Liver (tissue), 9 donors: Measurements from ENCODE around the gene MAMDC4. TPM values are rescaled to one million over a fixed set of nuclear protein-coding genes. Genes with fewer than 3 reads are reported as not detected.
"Not testable (repeated sequence)": the region's sequence is repeated elsewhere in the genome, so short reads cannot be mapped to it uniquely, and the experiment has no call there.

Experiments
- DNase-seq: peaks from one replicate; pipeline ENCODE4 v3.0.0-alpha.2; 2017; ENCODE audit warnings: low spot score
- H3K27ac ChIP-seq, 2 donors: one replicate each; pipeline ENCODE4 v1.7.0; 2013; ENCODE audit warnings: inconsistent platforms in 2 of 2, low read length in 2 of 2, control low read depth in 1 of 2, low read depth in 1 of 2, mild to moderate bottlenecking in 1 of 2
- H3K27me3 ChIP-seq, 4 donors: one replicate each; pipeline versions ENCODE4 v1.6.1 to v1.7.0; 2013; ENCODE audit warnings: low read length in 3 of 4, inconsistent platforms in 1 of 4, mild to moderate bottlenecking in 1 of 4, moderate library complexity in 1 of 4; ENCODE audit not compliant: control insufficient read depth in 4 of 4, insufficient read depth in 4 of 4
- H3K36me3 ChIP-seq, 4 donors: one replicate each; pipeline versions ENCODE4 v1.6.1 to v1.7.0; 2013; ENCODE audit warnings: low read length in 3 of 4, mild to moderate bottlenecking in 3 of 4, low read depth in 1 of 4, moderate library complexity in 1 of 4; ENCODE audit not compliant: control insufficient read depth in 4 of 4, insufficient read depth in 3 of 4
- H3K4me1 ChIP-seq, 4 donors: one replicate each; pipeline versions ENCODE4 v1.6.1 to v1.7.0; 2013; ENCODE audit warnings: low read length in 3 of 4, mild to moderate bottlenecking in 3 of 4, moderate library complexity in 1 of 4; ENCODE audit not compliant: control insufficient read depth in 4 of 4, insufficient read depth in 4 of 4
- H3K4me3 ChIP-seq, 3 donors: one replicate each; pipeline versions ENCODE4 v1.6.1 to v1.7.0; 2013; ENCODE audit warnings: low read length in 3 of 3, control low read depth in 1 of 3, low read depth in 1 of 3, mild to moderate bottlenecking in 1 of 3
- H3K9ac ChIP-seq, 2 donors: one replicate each; pipeline ENCODE4 v1.7.0; 2013; ENCODE audit warnings: low read length in 2 of 2, mild to moderate bottlenecking in 2 of 2, moderate library complexity in 2 of 2, control low read depth in 1 of 2, low read depth in 1 of 2
- H3K9me3 ChIP-seq, 4 donors: one replicate each; pipeline versions ENCODE4 v1.6.1 to v1.7.0; 2013; ENCODE audit warnings: low read length in 3 of 4; ENCODE audit not compliant: control insufficient read depth in 4 of 4
- EGR1 ChIP-seq, 2 donors: IDR thresholded peaks; 2 replicates each; pipeline ENCODE4 v1.6.1; 2016 to 2018; ENCODE audit warnings: antibody characterized with exemption in 2 of 2, low read depth in 2 of 2
- FOXA1 ChIP-seq: IDR thresholded peaks from 2 replicates; pipeline ENCODE4 v1.6.1; 2016; ENCODE audit warnings: antibody characterized with exemption
- FOXA2 ChIP-seq: IDR thresholded peaks from 2 replicates; pipeline ENCODE4 v1.6.1; 2016; ENCODE audit warnings: antibody characterized with exemption
- GABPA ChIP-seq, 2 donors: IDR thresholded peaks in 1 of 2; conservative IDR thresholded peaks in 1 of 2; 2 replicates each; pipeline ENCODE4 v1.6.1; 2016; ENCODE audit warnings: antibody characterized with exemption in 2 of 2, mild to moderate bottlenecking in 1 of 2, moderate library complexity in 1 of 2
- HNF4A ChIP-seq, 2 donors: conservative IDR thresholded peaks; 2 replicates each; pipeline ENCODE4 v1.6.1; 2016; ENCODE audit warnings: antibody characterized with exemption in 2 of 2, mild to moderate bottlenecking in 2 of 2
- HNF4G ChIP-seq: IDR thresholded peaks from 2 replicates; pipeline ENCODE4 v1.6.1; 2016; ENCODE audit warnings: antibody characterized with exemption
- JUND ChIP-seq, 2 donors: IDR thresholded peaks; 2 replicates each; pipeline ENCODE4 v1.6.1; 2016; ENCODE audit warnings: antibody characterized with exemption in 2 of 2
- NR2F2 ChIP-seq: IDR thresholded peaks from 2 replicates; pipeline ENCODE4 v1.6.1; 2016; ENCODE audit warnings: antibody characterized with exemption
- RAD21 ChIP-seq, 2 donors: IDR thresholded peaks; 2 replicates each; pipeline ENCODE4 v1.6.1; 2016; ENCODE audit warnings: antibody characterized with exemption in 2 of 2, mild to moderate bottlenecking in 2 of 2
- RXRA ChIP-seq, 2 donors: IDR thresholded peaks; 2 replicates each; pipeline ENCODE4 v1.6.1; 2017 to 2018; ENCODE audit warnings: antibody characterized with exemption in 2 of 2, mild to moderate bottlenecking in 1 of 2
- SP1 ChIP-seq: IDR thresholded peaks from 2 replicates; pipeline ENCODE4 v1.6.1; 2018; ENCODE audit warnings: antibody characterized with exemption, mild to moderate bottlenecking
- TAF1 ChIP-seq: conservative IDR thresholded peaks from 2 replicates; pipeline ENCODE4 v1.6.1; 2016; ENCODE audit warnings: antibody characterized with exemption, mild to moderate bottlenecking
- YY1 ChIP-seq: IDR thresholded peaks from 2 replicates; pipeline ENCODE4 v1.6.1; 2016; ENCODE audit warnings: antibody characterized with exemption, mild to moderate bottlenecking
- WGBS: extraction: QIAGEN DNeasy Blood & Tissue Kit; methylation state at CpG from one replicate; pipeline ENCODE4 v1.1.7; 2013; 5-methylcytosine and 5-hydroxymethylcytosine counted together
- polyA plus RNA-seq, 2 donors: library from polyadenylated mRNA; stranded (reverse) in 1 of 2; unstranded in 1 of 2; fragments of 200-250 nt in 1 of 2; fragments of >200 nt in 1 of 2; fragmentation: Nextera tagmentation in 1 of 2; extraction: Ambion mirVana in 1 of 2; gene quantifications; one replicate each; pipeline versions ENCODE4 v1.2.1 to v1.2.3, GENCODE V29; 2013 to 2015
- total RNA-seq, 2 donors: library from RNA; depleted of rRNA; stranded (reverse); fragments of >200 nt; gene quantifications; one replicate each; pipeline ENCODE4 v1.2.3, GENCODE V29; 2014
- TF ChIP-seq, protein P1 (sequence below): IDR thresholded peaks from 2 replicates; pipeline ENCODE4 v1.6.1; 2016; ENCODE audit warnings: antibody characterized with exemption
- TF ChIP-seq, protein P2 (sequence below): IDR thresholded peaks from 2 replicates; pipeline ENCODE4 v1.6.1; 2016; ENCODE audit warnings: antibody characterized with exemption
- TF ChIP-seq, protein P3 (sequence below): IDR thresholded peaks from 2 replicates; pipeline ENCODE4 v1.6.1; 2016; ENCODE audit warnings: antibody characterized with exemption, mild to moderate bottlenecking
- TF ChIP-seq, protein P4 (sequence below): IDR thresholded peaks from 2 replicates; pipeline ENCODE4 v1.6.1; 2016; ENCODE audit warnings: antibody characterized with exemption
- TF ChIP-seq, protein P5 (sequence below): fragments of 150-350 bp; IDR thresholded peaks from 2 replicates; pipeline ENCODE4 v1.5.1; 2017; ENCODE audit warnings: improper control_type of control experiment, low read depth, low read length; ENCODE audit not compliant: missing input control
- donor health status: healthy.
- donor health status: healthy.
- donor health status: healthy.
- donor health status: healthy.
- donor health status: healthy.

MAMDC4 gene
- total and polyA plus RNA-seq, 4 donors = 2.4 to 8.1 (median 3.9) TPM

DNA sequence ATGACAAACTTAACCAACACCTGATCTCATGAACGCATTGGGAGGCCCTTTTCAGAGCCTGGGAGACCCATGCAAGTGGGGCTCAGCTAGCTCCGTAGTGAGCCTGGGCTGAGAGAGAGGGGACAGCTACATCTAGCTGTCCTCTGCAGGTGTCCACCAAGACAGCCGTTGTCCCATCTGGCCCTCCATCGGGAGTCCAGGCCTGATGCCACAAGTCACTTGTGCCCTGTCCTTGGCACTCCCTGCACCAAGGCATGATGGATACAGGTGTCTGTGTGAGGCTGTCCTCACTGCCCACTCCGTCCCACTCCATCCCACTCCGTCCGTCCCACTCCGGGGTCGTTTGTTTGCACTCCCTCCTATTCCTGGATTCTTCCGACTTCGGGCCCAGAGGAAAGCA lies 16.5 kb downstream of the MAMDC4 start:
- Histone ChIP-seq H3K36me3 (peaks cover 0 to under 1% (median 0%) of the 10 kb centered on the region in 4 donors), H3K4me1 (peaks cover 5 to 21% (median 19%) of the 10 kb centered on the region in 4 donors), H3K4me3 (no peak overlapping the region), H3K9ac (no peak overlapping the region), H3K27me3 (no peaks in the 10 kb centered on the region), H3K27ac (no peak overlapping the region), H3K9me3 (no peaks in the 10 kb centered on the region)
- TF ChIP-seq TAF1 (no peak), EGR1 (IDR thresholded peaks at IDR 0.05; ENCODE audit: low read depth in 2 of 2) (no peak), YY1 (no peak), NR2F2 (no peak), JUND (IDR thresholded peaks at IDR 0.05) (no peak), FOXA1 (no peak), RAD21 (IDR thresholded peaks at IDR 0.05) (no peak), HNF4G (no peak), RXRA (IDR thresholded peaks at IDR 0.05) (no peak), FOXA2 (no peak), SP1 (no peak), GABPA (IDR thresholded peaks at IDR 0.05 in 1 of 2, conservative IDR thresholded peaks at IDR 0.05 in 1 of 2) (no peak), HNF4A (conservative IDR thresholded peaks at IDR 0.05) (no peak)
- TF ChIP-seq, protein P1, sequence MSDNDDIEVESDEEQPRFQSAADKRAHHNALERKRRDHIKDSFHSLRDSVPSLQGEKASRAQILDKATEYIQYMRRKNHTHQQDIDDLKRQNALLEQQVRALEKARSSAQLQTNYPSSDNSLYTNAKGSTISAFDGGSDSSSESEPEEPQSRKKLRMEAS = no peak
- TF ChIP-seq, protein P2, sequence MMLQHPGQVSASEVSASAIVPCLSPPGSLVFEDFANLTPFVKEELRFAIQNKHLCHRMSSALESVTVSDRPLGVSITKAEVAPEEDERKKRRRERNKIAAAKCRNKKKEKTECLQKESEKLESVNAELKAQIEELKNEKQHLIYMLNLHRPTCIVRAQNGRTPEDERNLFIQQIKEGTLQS = no peak
- TF ChIP-seq, protein P3, sequence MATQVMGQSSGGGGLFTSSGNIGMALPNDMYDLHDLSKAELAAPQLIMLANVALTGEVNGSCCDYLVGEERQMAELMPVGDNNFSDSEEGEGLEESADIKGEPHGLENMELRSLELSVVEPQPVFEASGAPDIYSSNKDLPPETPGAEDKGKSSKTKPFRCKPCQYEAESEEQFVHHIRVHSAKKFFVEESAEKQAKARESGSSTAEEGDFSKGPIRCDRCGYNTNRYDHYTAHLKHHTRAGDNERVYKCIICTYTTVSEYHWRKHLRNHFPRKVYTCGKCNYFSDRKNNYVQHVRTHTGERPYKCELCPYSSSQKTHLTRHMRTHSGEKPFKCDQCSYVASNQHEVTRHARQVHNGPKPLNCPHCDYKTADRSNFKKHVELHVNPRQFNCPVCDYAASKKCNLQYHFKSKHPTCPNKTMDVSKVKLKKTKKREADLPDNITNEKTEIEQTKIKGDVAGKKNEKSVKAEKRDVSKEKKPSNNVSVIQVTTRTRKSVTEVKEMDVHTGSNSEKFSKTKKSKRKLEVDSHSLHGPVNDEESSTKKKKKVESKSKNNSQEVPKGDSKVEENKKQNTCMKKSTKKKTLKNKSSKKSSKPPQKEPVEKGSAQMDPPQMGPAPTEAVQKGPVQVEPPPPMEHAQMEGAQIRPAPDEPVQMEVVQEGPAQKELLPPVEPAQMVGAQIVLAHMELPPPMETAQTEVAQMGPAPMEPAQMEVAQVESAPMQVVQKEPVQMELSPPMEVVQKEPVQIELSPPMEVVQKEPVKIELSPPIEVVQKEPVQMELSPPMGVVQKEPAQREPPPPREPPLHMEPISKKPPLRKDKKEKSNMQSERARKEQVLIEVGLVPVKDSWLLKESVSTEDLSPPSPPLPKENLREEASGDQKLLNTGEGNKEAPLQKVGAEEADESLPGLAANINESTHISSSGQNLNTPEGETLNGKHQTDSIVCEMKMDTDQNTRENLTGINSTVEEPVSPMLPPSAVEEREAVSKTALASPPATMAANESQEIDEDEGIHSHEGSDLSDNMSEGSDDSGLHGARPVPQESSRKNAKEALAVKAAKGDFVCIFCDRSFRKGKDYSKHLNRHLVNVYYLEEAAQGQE = no peak
- TF ChIP-seq, protein P4, sequence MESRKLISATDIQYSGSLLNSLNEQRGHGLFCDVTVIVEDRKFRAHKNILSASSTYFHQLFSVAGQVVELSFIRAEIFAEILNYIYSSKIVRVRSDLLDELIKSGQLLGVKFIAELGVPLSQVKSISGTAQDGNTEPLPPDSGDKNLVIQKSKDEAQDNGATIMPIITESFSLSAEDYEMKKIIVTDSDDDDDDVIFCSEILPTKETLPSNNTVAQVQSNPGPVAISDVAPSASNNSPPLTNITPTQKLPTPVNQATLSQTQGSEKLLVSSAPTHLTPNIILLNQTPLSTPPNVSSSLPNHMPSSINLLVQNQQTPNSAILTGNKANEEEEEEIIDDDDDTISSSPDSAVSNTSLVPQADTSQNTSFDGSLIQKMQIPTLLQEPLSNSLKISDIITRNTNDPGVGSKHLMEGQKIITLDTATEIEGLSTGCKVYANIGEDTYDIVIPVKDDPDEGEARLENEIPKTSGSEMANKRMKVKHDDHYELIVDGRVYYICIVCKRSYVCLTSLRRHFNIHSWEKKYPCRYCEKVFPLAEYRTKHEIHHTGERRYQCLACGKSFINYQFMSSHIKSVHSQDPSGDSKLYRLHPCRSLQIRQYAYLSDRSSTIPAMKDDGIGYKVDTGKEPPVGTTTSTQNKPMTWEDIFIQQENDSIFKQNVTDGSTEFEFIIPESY = no peak
- TF ChIP-seq, protein P5, sequence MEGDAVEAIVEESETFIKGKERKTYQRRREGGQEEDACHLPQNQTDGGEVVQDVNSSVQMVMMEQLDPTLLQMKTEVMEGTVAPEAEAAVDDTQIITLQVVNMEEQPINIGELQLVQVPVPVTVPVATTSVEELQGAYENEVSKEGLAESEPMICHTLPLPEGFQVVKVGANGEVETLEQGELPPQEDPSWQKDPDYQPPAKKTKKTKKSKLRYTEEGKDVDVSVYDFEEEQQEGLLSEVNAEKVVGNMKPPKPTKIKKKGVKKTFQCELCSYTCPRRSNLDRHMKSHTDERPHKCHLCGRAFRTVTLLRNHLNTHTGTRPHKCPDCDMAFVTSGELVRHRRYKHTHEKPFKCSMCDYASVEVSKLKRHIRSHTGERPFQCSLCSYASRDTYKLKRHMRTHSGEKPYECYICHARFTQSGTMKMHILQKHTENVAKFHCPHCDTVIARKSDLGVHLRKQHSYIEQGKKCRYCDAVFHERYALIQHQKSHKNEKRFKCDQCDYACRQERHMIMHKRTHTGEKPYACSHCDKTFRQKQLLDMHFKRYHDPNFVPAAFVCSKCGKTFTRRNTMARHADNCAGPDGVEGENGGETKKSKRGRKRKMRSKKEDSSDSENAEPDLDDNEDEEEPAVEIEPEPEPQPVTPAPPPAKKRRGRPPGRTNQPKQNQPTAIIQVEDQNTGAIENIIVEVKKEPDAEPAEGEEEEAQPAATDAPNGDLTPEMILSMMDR = no peak
- WGBS = 93% methylated on average over 11 of the region's 11 CpGs
- DNase-seq = no peak

DNA sequence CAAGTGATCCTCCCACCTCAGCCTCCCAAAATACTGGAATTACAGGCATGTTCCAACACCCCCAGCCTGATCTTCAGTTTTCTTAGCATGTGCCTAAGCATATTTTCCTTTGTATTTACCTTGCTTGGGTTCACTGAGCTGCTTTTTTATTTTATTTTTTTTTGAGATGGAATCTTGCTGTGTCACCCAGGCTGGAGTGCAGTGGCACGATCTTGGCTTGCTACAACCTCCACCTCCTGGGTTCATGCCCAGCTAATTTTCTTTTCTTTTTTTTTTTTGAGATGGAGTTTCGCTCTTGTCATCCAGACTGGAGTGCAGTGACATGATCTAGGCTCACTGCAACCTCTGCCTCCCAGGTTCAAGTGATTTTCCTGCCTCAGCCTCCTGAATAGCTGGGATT lies 17.5 kb downstream of the MAMDC4 start:
- H3K4me3 ChIP-seq, H3K36me3 ChIP-seq, H3K9ac ChIP-seq, H3K9me3 ChIP-seq, H3K27ac ChIP-seq, DNase-seq, H3K27me3 ChIP-seq: not testable (repeated sequence)
- 92% methylated on average over 2 of the region's 2 CpGs for WGBS
- H3K4me1 ChIP-seq = peaks cover 5 to 13% (median 10%) of the 10 kb centered on the region in 4 donors
